Testis (tissue), 3 donors: ENCODE measurements around the gene ZFPM1. TPM values are rescaled to one million over a fixed set of nuclear protein-coding genes. Genes with fewer than 3 reads are reported as not detected.
A peak's percentile ranks its signal among the peaks of the same experiment; 100 is the strongest.

Experiments
- DNase-seq: peaks from one replicate; pipeline ENCODE4 v3.0.0-alpha.2; 2019
- H3K27ac ChIP-seq, 2 donors: fragments of 200-600 bp; sonication (generic); one replicate each; pipeline ENCODE4 v1.5.1; 2019
- H3K27me3 ChIP-seq: fragments of 200-600 bp; sonication (generic); one replicate; pipeline ENCODE4 v1.5.1; 2019
- H3K36me3 ChIP-seq: fragments of 200-600 bp; sonication (generic); one replicate; pipeline ENCODE4 v1.5.1; 2017; ENCODE audit warnings: low read depth; ENCODE audit errors: missing control alignments
- H3K4me1 ChIP-seq: fragments of 200-600 bp; sonication (generic); one replicate; pipeline ENCODE4 v1.5.1; 2019
- H3K4me3 ChIP-seq, 2 donors: fragments of 200-600 bp; sonication (generic); one replicate each; pipeline ENCODE4 v1.5.1; 2017 to 2019
- H3K9me3 ChIP-seq: fragments of 200-600 bp; sonication (generic); one replicate; pipeline ENCODE4 v1.5.1; 2017
- CTCF ChIP-seq, 3 experiments: fragments of 450-650 bp in 2 of 3; fragments of 200-600 bp in 1 of 3; sonication (generic) in 1 of 3; IDR thresholded peaks; one replicate each; pipeline ENCODE4 v1.5.1; 2016 to 2019; ENCODE audit warnings: antibody characterized with exemption in 3 of 3, mild to moderate bottlenecking in 2 of 3, moderate library complexity in 1 of 3
- POLR2A ChIP-seq: fragments of 450-650 bp; IDR thresholded peaks from one replicate; pipeline ENCODE4 v1.6.1; 2017; ENCODE audit warnings: antibody characterized with exemption, mild to moderate bottlenecking, moderate library complexity
- whole genome bisulfite sequencing, 2 donors: methylation state at CpG; one replicate each; pipeline ENCODE4 v1.1.5; 2018; 5-methylcytosine and 5-hydroxymethylcytosine counted together
- intact Hi-C: fragments of 100-400 bp; cut with DNase I; formaldehyde crosslinking; loops from one replicate; pipeline ENCODE4 v1.15.1; 2023; ENCODE audit warnings: low total_unique reads
- polyA plus RNA-seq: library from polyadenylated mRNA; stranded (reverse); fragments of 350-450 nt; fragmentation: Illumina TruSeq; extraction: RNeasy Lipid Tissue Mini Kit (QIAGEN cat#74804); gene quantifications from one replicate; pipeline ENCODE4 v1.2.3, GENCODE V29; 2014; ENCODE audit warnings: low read depth, low replicate concordance; ENCODE audit not compliant: insufficient read depth
- total RNA-seq, 2 donors: library from RNA; depleted of rRNA; stranded (reverse); fragments of >200 nt; gene quantifications; one replicate each; pipeline ENCODE4 v1.2.3, GENCODE V29; 2016

Gene ZFPM1
- total and polyA plus RNA-seq, 3 donors from 2014 or later, result 12.8 to 25.1 (median 23.9) TPM

- H3K27me3 ChIP-seq, result no peaks in the 10 kb centered on the region
- intact Hi-C loops, result no loop called here
- no peak for TF ChIP-seq POLR2A
- TF ChIP-seq CTCF (IDR thresholded peaks at IDR 0.05), result no peak
Observed at GRCh38 chr16:88507231-88507743, 54.2 kb downstream of the ZFPM1 start.

GRCh38 chr16:88508376-88508867, 55.3 kb downstream of the ZFPM1 start:
- intact Hi-C loops, result no loop called here
- Histone ChIP-seq H3K4me3 (no peak overlapping the region), H3K4me1 (peaks cover 30% of the 10 kb centered on the region), H3K9me3 (no peaks in the 10 kb centered on the region), H3K27me3 (no peaks in the 10 kb centered on the region), H3K27ac (peak overlapping the region; percentile 66 to 78), H3K36me3 (no peaks in the 10 kb centered on the region)
- TF ChIP-seq POLR2A, result no peak
- no peak for TF ChIP-seq CTCF (IDR thresholded peaks at IDR 0.05)
- 43 to 73% methylated on average over 1 to 13 of the region's 13 CpGs for WGBS, 2 donors
- no peak for DNase-seq

More at GRCh38 chr16:88507231-88507743, 54.2 kb downstream of the ZFPM1 start:
- DNase-seq, result no peak
- H3K9me3 ChIP-seq, result no peaks in the 10 kb centered on the region
- H3K4me3 ChIP-seq, result no peak overlapping the region
- H3K36me3 ChIP-seq, result no peaks in the 10 kb centered on the region
- WGBS, 2 donors, result 97 to 100% methylated on average over 4 to 9 of the region's 9 CpGs
- H3K27ac ChIP-seq, result no peak overlapping the region
- H3K4me1 ChIP-seq, result peaks cover 23% of the 10 kb centered on the region

- Histone ChIP-seq H3K36me3 (no peaks in the 10 kb centered on the region), H3K4me1 (peaks cover 30% of the 10 kb centered on the region), H3K4me3 (no peak overlapping the region), H3K27me3 (no peaks in the 10 kb centered on the region), H3K27ac (peak overlapping the region; percentile 66 to 78), H3K9me3 (no peaks in the 10 kb centered on the region)
- 60 to 80% methylated on average over 37 to 41 of the region's 41 CpGs for WGBS, 2 donors
- peak; percentile 82 for DNase-seq
- no peak for TF ChIP-seq POLR2A
- TF ChIP-seq CTCF (IDR thresholded peaks at IDR 0.05), result no peak
- intact Hi-C loops, result no loop called here
Observed at GRCh38 chr16:88508868-88509748, 56.0 kb downstream of the ZFPM1 start.

GRCh38 chr16:88509749-88510069, 56.6 kb downstream of the ZFPM1 start:
- H3K9me3 ChIP-seq, result no peaks in the 10 kb centered on the region
- H3K36me3 ChIP-seq, result no peaks in the 10 kb centered on the region
- TF ChIP-seq CTCF (IDR thresholded peaks at IDR 0.05) (no peak), POLR2A (no peak)
- intact Hi-C loops, result no loop called here
- peak overlapping the region; percentile 66 to 78 for H3K27ac ChIP-seq
- H3K27me3 ChIP-seq, result no peaks in the 10 kb centered on the region
- DNase-seq, result no peak
- no peak overlapping the region for H3K4me3 ChIP-seq
- WGBS, 2 donors, result 70% methylated on average over 6 of the region's 12 CpGs; no CpG with 5 or more reads in 1 of the 2 donors
- peaks cover 29% of the 10 kb centered on the region for H3K4me1 ChIP-seq
